Ectodermal cell (in vitro differentiated cells): ENCODE results near the gene LRRC8E.
"Not testable (repeated sequence)": the region's sequence is repeated elsewhere in the genome, so short reads cannot be mapped to it uniquely, and the experiment has no call there.

Experiments
- H3K27ac ChIP-seq: 2 replicates; pipeline ENCODE4 v1.7.0; 2013; ENCODE audit warnings: mild to moderate bottlenecking, low read depth, low read length; ENCODE audit not compliant: insufficient read depth, poor library complexity, severe bottlenecking
- H3K27me3 ChIP-seq: 2 replicates; pipeline ENCODE4 v1.7.0; 2013; ENCODE audit warnings: mild to moderate bottlenecking, low read length; ENCODE audit not compliant: insufficient read depth, control insufficient read depth, poor library complexity, severe bottlenecking
- H3K36me3 ChIP-seq: one replicate; pipeline ENCODE4 v1.7.0; 2013; ENCODE audit warnings: low read length; ENCODE audit not compliant: control insufficient read depth, insufficient read depth
- H3K4me1 ChIP-seq: one replicate; pipeline ENCODE4 v1.7.0; 2013; ENCODE audit warnings: low read length; ENCODE audit not compliant: control insufficient read depth, insufficient read depth
- H3K4me3 ChIP-seq: 2 replicates; pipeline ENCODE4 v1.7.0; 2013; ENCODE audit warnings: low read depth, low read length, control low read depth; ENCODE audit not compliant: insufficient read depth
- H3K9me3 ChIP-seq: 2 replicates; pipeline ENCODE4 v1.7.0; 2013; ENCODE audit warnings: mild to moderate bottlenecking, low read length, moderate library complexity; ENCODE audit not compliant: control insufficient read depth
- WGBS, 2 experiments: methylation state at CpG; one replicate each; pipeline ENCODE4 v1.1.7; 2013; ENCODE audit warnings: missing lambda C conversion rate in 2 of 2; 5-methylcytosine and 5-hydroxymethylcytosine counted together

LRRC8E gene

DNA sequence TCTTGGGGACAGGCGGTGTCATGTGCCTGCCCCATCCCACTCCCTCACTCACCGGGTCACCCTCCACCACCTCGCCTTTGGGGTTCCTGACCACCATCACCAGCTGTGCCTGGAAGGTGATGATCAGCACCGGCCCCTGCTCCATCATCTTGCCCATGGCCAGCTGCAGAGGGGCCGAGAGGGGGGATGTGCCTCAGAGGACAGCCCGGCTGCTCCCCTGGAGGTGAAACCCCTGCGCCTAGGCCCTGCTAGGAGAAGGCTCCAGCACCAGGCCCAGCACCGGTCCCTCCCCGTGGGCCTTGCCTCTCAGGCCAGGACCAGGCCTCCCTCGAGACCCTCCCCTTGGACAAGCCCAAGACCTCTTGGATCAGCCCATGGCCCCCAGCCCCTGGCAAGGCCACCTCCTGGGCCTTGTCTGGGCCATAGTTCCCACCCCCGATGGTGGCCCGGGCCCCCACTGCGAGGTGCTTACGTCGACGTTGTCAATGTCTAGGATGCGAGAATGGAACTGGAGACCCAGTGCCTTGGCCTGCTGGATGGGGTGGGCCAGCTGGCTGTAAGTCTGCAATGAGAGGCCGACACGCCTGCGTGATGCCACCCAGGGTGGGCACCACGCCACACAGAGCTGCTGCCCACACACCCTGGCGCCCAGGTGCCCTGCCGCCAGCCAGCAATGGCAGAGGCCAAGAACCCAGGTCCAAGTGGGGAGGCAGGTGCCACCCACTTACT lies 39.5 kb downstream of the LRRC8E start:
- no peaks in the 10 kb centered on the region for H3K27me3 ChIP-seq
- 95 to 96% methylated on average over 23 of the region's 23 CpGs for WGBS, 2 experiments
- H3K36me3 ChIP-seq, result peaks cover 21% of the 10 kb centered on the region
- no peaks in the 10 kb centered on the region for H3K9me3 ChIP-seq
- H3K4me1 ChIP-seq, result no peaks in the 10 kb centered on the region
- no peak overlapping the region for H3K4me3 ChIP-seq
- no peak overlapping the region for H3K27ac ChIP-seq

- Histone ChIP-seq H3K27ac (no peak overlapping the region), H3K27me3 (no peaks in the 10 kb centered on the region), H3K9me3 (no peaks in the 10 kb centered on the region), H3K4me3 (no peak overlapping the region), H3K36me3 (peaks cover 24% of the 10 kb centered on the region), H3K4me1 (no peaks in the 10 kb centered on the region)
- 94 to 95% methylated on average over 9 of the region's 9 CpGs for WGBS, 2 experiments
Measured at GRCh38 chr19:7928334-7928706, 40.0 kb downstream of the LRRC8E start.

DNA sequence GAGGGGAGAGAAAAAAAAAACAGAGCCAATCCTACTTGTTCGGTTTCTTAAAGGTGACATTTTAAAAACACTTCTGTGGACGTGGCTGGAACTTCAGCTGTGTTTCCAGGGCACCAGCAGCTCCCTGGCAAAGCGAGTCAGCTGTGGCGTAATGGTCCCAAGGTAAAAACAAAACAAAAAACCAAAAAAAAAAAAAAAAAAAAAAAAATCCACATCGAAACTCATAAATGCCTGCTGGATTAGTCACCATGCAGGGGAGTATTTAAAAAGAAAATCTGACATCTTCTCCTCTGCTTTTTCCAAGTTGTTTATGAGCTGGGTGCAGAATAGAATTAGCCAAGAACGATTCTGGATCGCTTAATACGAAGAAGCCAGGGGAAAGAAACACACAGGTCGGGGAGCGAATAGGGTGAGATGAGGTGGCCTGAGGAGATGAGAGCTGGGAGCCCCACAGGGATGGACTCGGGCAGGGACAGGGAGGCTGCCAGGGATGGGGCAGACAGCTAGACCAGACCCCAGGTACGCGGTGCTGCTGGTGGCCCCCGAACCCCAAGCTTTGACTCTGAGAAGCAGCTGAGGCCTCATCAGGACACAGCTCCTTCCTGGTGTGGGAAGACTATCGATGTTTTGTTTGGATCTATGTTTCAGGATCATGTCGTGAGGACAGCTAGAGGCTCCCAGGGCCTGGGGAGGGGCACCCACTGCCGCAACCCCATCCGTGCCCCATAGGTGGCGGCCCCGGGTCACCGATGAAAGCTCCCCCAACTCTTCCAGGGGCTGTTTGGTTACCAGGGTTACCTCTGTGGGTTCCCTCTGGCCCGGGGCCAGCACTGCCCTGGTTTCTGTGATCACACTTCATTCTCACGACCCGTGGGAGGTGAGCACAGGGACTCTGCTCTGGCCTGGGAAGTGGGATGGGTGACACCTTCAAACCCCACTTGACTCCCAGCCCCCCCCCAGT lies 40.7 kb downstream of the LRRC8E start:
- 84 to 86% methylated on average over 23 to 24 of the region's 24 CpGs for WGBS, 2 experiments
- Histone ChIP-seq H3K4me1 (no peaks in the 10 kb centered on the region), H3K36me3 (peaks cover 31% of the 10 kb centered on the region), H3K27me3 (no peaks in the 10 kb centered on the region), H3K4me3 (no peak overlapping the region), H3K27ac (peak overlapping the region; percentile 36), H3K9me3 (no peaks in the 10 kb centered on the region)

DNA sequence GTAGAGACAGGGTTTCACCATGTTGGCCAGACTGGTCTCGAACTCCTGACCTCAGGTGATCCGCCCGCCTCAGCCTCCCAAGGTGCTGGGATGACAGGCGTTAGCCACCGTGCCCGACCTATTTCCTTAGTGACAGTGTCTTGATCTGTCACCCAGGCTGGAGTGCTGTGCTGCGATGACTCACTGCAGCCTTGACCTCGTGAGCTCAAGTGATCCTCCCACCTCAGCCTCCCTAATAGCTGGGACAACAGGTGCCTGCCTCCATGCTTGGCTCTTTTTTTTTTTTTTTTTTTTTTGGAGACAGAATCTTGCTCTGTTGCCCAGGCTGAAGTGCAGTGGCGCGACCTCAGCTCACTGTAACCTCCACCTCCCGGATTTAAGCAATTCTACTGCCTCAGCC lies 41.7 kb downstream of the LRRC8E start:
- H3K4me1 ChIP-seq, H3K4me3 ChIP-seq, H3K27me3 ChIP-seq, H3K27ac ChIP-seq, H3K9me3 ChIP-seq: not testable (repeated sequence)
- H3K36me3 ChIP-seq, result peaks cover 33% of the 10 kb centered on the region
- WGBS, 2 experiments, result 94 to 96% methylated on average over 11 of the region's 11 CpGs

GRCh38 chr19:7930765-7931164 lies 42.5 kb downstream of the LRRC8E start:
- Histone ChIP-seq H3K27me3 (no peaks in the 10 kb centered on the region), H3K9me3 (no peaks in the 10 kb centered on the region), H3K4me1 (no peaks in the 10 kb centered on the region), H3K36me3 (peaks cover 38% of the 10 kb centered on the region), H3K27ac (no peak overlapping the region), H3K4me3 (no peak overlapping the region)
- WGBS, 2 experiments, result 96% methylated on average over 7 of the region's 7 CpGs

DNA sequence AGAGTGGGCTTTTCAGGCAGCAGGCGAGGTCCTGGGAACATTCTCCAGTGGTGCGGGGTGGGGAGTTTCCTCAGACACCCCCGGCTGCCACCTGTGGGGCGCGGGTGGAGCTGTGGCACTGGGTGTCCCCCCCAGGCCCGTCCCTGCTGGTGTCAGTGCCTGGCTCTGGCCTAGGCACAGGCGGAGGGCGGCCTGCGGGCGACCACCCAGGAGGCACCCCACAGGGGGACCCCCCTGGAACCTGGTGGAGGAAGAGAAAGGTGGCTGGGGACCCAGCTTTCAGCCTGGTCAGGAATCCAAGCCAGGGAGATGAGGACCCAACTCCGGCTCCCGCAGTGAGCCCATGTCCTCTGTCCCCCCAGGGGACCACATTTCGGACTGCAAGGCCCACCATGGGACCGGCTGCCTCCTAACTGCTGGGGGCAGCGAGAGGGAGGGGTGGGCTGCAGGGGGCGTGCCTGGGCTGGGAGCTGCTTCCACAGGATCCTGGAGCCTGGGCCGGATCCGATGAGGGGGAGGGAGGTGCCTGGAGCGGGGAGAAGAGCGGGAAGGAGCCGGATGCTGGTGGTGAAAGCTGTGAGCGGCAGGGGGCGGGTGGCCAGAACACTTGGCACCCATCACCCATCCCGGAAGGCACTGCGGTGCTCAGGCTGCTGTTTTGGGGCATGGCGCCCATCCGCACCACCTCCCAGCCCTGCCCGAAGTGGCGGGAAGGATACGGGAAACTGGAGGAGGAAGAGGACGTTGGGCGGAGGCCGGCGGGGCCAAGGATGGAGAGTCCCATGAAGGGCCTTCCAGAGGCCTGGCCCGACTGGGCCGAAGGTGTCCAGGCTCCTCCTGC lies 43.1 kb downstream of the LRRC8E start:
- no peak overlapping the region for H3K27ac ChIP-seq
- H3K36me3 ChIP-seq, result peaks cover 40% of the 10 kb centered on the region
- no peaks in the 10 kb centered on the region for H3K27me3 ChIP-seq
- no peaks in the 10 kb centered on the region for H3K9me3 ChIP-seq
- no peaks in the 10 kb centered on the region for H3K4me1 ChIP-seq
- no peak overlapping the region for H3K4me3 ChIP-seq
- 95% methylated on average over 36 of the region's 36 CpGs for WGBS, 2 experiments

DNA sequence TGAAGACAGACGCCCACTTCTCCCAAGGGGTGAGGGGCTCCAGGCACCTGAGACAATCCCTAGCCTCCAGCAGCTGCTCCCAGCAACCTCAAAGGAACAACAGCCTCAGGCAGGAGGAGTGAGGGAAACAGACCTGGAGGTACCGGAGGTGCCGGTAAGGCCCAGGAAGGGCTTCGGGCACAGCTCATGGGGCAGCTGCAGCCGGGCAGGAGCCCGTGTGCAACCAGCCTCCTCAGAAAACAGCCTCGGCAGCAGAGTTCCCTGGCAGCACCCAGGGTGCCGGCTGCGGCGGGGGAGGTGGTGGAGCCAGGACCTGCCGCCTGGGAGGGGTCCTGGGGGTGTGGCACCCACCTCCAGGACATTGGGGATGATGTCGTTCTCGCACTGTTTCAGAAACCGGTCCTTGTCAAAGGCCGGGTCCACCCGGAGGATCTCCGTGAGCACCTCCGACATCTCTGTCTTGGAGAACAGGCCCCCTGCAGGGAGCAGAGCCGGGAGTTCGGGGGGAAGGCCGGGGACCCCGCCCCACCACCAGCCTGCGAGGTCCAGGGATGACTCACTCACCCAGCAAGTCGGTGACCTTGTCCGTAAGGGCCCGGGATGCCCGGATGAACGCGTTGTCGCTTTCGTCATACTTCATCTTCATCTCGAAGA lies 44.1 kb downstream of the LRRC8E start:
- 96% methylated on average over 32 of the region's 32 CpGs for WGBS, 2 experiments
- Histone ChIP-seq H3K27me3 (no peaks in the 10 kb centered on the region), H3K4me1 (no peaks in the 10 kb centered on the region), H3K27ac (no peak overlapping the region), H3K4me3 (no peak overlapping the region), H3K36me3 (peaks cover 40% of the 10 kb centered on the region), H3K9me3 (no peaks in the 10 kb centered on the region)

DNA sequence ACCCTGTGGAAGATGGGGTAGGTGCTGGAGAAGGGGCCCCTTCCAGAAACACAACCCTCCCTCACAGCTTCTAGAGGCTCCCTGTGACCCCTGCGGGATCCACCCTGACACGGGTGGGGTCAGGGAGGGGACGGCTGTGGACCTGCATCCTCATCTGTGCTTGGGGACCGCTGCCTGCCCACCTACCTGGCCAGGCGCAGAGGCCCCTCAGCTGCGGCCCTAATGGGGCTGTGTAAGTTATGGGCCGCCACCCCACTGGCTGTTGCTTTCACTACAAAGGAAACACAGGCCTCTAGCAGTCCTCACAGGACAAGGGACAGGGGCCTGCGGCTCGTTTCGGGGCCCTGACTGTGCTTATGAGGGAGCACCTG lies 44.6 kb downstream of the LRRC8E start:
- Histone ChIP-seq H3K4me3 (no peak overlapping the region), H3K27me3 (no peaks in the 10 kb centered on the region), H3K9me3 (no peaks in the 10 kb centered on the region), H3K36me3 (peaks cover 40% of the 10 kb centered on the region), H3K4me1 (no peaks in the 10 kb centered on the region), H3K27ac (no peak overlapping the region)
- 94 to 96% methylated on average over 10 of the region's 10 CpGs for WGBS, 2 experiments

GRCh38 chr19:7933411-7933810 lies 45.1 kb downstream of the LRRC8E start:
- Histone ChIP-seq H3K27me3 (no peaks in the 10 kb centered on the region), H3K4me1 (no peaks in the 10 kb centered on the region), H3K4me3 (no peak overlapping the region), H3K9me3 (no peaks in the 10 kb centered on the region), H3K27ac (no peak overlapping the region), H3K36me3 (peaks cover 40% of the 10 kb centered on the region)
- 91 to 92% methylated on average over 14 of the region's 14 CpGs for WGBS, 2 experiments
